GM20000 (cell line): ENCODE data around the gene SGSM1.

Experiments
- DNase-seq: peaks from one replicate; pipeline ENCODE4 v3.0.0; 2012; ENCODE audit warnings: low spot score
- CTCF ChIP-seq: IDR thresholded peaks from 2 replicates; pipeline ENCODE4 v1.5.1; 2012; ENCODE audit warnings: mild to moderate bottlenecking, control low read depth; ENCODE audit errors: extremely low read depth, missing control alignments

Gene SGSM1

GRCh38 chr22:24796056-24796455, 10.0 kb upstream of the SGSM1 start:
- no peak for TF ChIP-seq CTCF
- DNase-seq = no peak

GRCh38 chr22:24796860-24797259, 9.2 kb upstream of the SGSM1 start:
- DNase-seq = no peak
- TF ChIP-seq CTCF = no peak

GRCh38 chr22:24801901-24802465, 4.0 kb upstream of the SGSM1 start:
- no peak for DNase-seq
- no peak for TF ChIP-seq CTCF

GRCh38 chr22:24803064-24803542, 2.9 kb upstream of the SGSM1 start:
- DNase-seq = peak; percentile 69
- peak; percentile 86 for TF ChIP-seq CTCF

- no peak for TF ChIP-seq CTCF
- no peak for DNase-seq
These were observed 621 bp downstream of the SGSM1 start for GRCh38 chr22:24806663-24807001.

- no peak for DNase-seq
- TF ChIP-seq CTCF = no peak
These were observed 1.4 kb downstream of the SGSM1 start for GRCh38 chr22:24807284-24807950.

GRCh38 chr22:24809331-24809730, 3.3 kb downstream of the SGSM1 start:
- no peak for TF ChIP-seq CTCF
- no peak for DNase-seq
